Glutamatergic neuron (in vitro differentiated cells): ENCODE measurements around the gene PHLDB3. TPM values are rescaled to one million over a fixed set of nuclear protein-coding genes. Genes with fewer than 3 reads are reported as not detected.

ENCODE experiments used
- DNase-seq: peaks from one replicate; pipeline ENCODE4 v3.0.0; 2022
- H3K27ac Mint-ChIP-seq: one replicate; pipeline ENCODE4 v1.8.0; 2020; ENCODE audit warnings: mild to moderate bottlenecking, mixed read lengths, inconsistent platforms; ENCODE audit not compliant: unreplicated experiment
- H3K27me3 Mint-ChIP-seq: one replicate; pipeline ENCODE4 v1.8.0; 2020; ENCODE audit warnings: mild to moderate bottlenecking, moderate library complexity, mixed read lengths, inconsistent platforms; ENCODE audit not compliant: unreplicated experiment
- H3K36me3 Mint-ChIP-seq: one replicate; pipeline ENCODE4 v1.8.0; 2020; ENCODE audit warnings: mild to moderate bottlenecking, mixed read lengths, inconsistent platforms; ENCODE audit not compliant: unreplicated experiment
- H3K4me1 Mint-ChIP-seq: one replicate; pipeline ENCODE4 v1.8.0; 2020; ENCODE audit warnings: mild to moderate bottlenecking, low read depth, mixed read lengths, inconsistent platforms; ENCODE audit not compliant: unreplicated experiment
- H3K4me3 Mint-ChIP-seq: one replicate; pipeline ENCODE4 v1.8.0; 2020; ENCODE audit warnings: mild to moderate bottlenecking, mixed read lengths, inconsistent platforms; ENCODE audit not compliant: unreplicated experiment
- H3K9me3 Mint-ChIP-seq: one replicate; pipeline ENCODE4 v1.8.0; 2020; ENCODE audit warnings: mild to moderate bottlenecking, moderate library complexity, mixed read lengths, inconsistent platforms; ENCODE audit not compliant: unreplicated experiment
- total RNA-seq: library from RNA; stranded (reverse); fragmentation: NEBNext Ultra II Directional; extraction: Animal tissue kit (Norgen Biotek cat#: 25700); gene quantifications from one replicate; pipeline ENCODE4 v1.2.1, GENCODE V29; 2021; ENCODE audit not compliant: unreplicated experiment
- TF ChIP-seq, protein P1 (sequence below): fragments of 200-600 bp; sonication (generic); IDR thresholded peaks from one replicate; pipeline ENCODE4 v1.5.0; 2021; ENCODE audit not compliant: partially characterized antibody, unreplicated experiment

The PHLDB3 gene
- total RNA-seq, 1 donor from 2014 or later = 6.8 TPM

DNA sequence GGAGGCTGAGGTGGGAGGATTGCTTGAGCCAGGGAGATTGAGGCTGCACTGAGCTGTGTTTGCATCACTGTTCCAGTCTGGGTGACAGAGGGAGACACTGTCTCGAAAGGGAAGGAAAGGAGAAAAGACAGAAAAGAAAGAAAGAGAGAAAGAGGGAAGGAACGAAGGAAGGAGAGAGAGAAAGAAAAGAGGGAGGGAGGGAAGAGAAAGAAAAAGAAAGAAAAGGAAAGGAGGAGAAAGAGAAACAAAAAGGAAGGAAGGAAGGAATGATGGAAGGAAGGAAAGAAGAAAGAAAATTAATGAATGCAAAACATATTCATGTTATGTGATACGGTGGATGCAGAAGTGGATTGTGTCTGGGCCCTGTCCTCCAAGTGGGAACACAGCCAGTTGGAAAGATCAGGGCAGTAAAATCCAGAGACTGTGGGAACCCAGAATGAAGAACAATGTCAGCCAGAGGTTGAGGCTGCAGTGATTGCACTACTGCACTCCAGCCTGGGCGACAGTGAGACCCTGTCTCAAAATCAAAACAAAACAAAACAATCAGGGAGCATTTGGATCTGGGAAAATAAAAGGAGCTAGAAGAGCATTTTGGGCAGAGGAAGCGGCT, 6.2 kb downstream of the PHLDB3 start:
- no peak overlapping the region for H3K27ac Mint-ChIP-seq

DNA sequence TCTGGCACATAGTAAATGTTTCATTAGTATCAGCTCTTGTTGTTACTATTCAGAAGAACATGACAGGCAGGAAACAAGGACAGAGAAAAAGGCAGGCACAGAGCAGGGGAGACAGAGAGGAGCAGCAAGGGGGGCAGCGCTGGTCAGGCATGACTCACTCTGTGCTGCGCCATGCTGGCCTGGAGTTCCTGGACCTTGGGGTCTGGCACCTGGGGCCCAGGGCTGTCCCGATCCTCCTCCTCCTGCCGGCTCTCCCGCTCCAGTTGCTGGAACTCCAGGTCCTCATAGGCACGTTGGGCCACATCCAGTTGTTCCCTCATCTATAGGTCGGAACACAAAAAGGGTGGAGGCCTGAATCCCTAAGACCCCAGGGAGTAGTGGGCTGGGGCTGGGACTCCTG, 7.6 kb downstream of the PHLDB3 start:
- Mint-ChIP-seq H3K36me3 (peaks cover 10% of the 10 kb centered on the region), H3K4me1 (peaks cover 2% of the 10 kb centered on the region), H3K27ac (no peak overlapping the region), H3K4me3 (no peak overlapping the region), H3K9me3 (peaks cover 3% of the 10 kb centered on the region), H3K27me3 (peaks cover 7% of the 10 kb centered on the region)
- TF ChIP-seq, protein P1, sequence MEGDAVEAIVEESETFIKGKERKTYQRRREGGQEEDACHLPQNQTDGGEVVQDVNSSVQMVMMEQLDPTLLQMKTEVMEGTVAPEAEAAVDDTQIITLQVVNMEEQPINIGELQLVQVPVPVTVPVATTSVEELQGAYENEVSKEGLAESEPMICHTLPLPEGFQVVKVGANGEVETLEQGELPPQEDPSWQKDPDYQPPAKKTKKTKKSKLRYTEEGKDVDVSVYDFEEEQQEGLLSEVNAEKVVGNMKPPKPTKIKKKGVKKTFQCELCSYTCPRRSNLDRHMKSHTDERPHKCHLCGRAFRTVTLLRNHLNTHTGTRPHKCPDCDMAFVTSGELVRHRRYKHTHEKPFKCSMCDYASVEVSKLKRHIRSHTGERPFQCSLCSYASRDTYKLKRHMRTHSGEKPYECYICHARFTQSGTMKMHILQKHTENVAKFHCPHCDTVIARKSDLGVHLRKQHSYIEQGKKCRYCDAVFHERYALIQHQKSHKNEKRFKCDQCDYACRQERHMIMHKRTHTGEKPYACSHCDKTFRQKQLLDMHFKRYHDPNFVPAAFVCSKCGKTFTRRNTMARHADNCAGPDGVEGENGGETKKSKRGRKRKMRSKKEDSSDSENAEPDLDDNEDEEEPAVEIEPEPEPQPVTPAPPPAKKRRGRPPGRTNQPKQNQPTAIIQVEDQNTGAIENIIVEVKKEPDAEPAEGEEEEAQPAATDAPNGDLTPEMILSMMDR = no peak
- DNase-seq = no peak

More for the DNA sequence above, 6.2 kb downstream of the PHLDB3 start:
- peaks cover 3% of the 10 kb centered on the region for H3K9me3 Mint-ChIP-seq
- no peak overlapping the region for H3K4me3 Mint-ChIP-seq
- TF ChIP-seq, protein P1 = no peak
- peaks cover 10% of the 10 kb centered on the region for H3K36me3 Mint-ChIP-seq
- no peak for DNase-seq
- H3K4me1 Mint-ChIP-seq = peaks cover 2% of the 10 kb centered on the region
- peaks cover 10% of the 10 kb centered on the region for H3K27me3 Mint-ChIP-seq

DNA sequence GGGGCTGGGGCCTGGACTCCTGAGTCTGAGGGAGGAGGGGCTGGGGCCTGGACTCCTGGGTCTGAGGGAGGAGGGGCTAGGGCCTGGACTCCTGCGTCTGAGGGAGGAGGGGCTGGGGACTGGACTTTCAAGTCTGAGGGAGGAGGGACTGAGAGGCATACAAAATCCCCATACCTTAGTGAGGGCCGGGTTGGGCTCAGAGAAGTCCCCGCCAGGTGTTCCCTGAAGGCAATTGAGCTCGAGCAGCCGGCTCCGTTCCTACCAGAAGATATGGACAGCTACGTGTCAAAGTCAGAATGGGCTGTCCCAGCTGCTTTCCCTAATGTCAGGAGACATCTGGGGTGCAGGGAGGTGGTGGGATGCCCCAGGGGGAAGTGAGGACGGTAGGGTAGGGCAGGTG, 9.5 kb downstream of the PHLDB3 start:
- H3K4me3 Mint-ChIP-seq = no peak overlapping the region
- peaks cover 10% of the 10 kb centered on the region for H3K36me3 Mint-ChIP-seq
- no peak for DNase-seq
- no peaks in the 10 kb centered on the region for H3K4me1 Mint-ChIP-seq
- H3K27me3 Mint-ChIP-seq = peaks cover 7% of the 10 kb centered on the region
- H3K9me3 Mint-ChIP-seq = no peaks in the 10 kb centered on the region
- TF ChIP-seq, protein P1 = no peak
- H3K27ac Mint-ChIP-seq = no peak overlapping the region

DNA sequence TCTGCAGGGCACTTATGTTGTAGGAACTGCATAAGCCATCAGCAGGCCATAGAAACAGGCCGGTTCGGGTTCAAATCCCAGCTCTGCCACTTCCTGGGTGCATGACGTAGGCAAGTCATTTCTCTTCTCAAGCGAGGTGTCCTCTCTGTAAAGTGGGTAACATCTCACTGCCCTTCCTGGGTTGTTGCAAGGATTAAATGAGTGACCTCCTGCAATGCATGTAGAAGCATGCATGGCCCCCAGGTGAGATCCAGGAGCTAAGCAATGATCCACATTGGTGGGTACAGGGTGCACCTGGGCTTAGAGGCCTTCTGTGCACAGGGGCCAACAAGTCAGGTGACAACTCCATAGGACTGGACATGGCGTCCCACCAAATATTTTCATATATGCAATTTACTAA, 13.8 kb downstream of the PHLDB3 start:
- Mint-ChIP-seq H3K9me3 (peaks cover 1% of the 10 kb centered on the region), H3K27me3 (peaks cover 3% of the 10 kb centered on the region), H3K4me3 (no peak overlapping the region), H3K27ac (no peak overlapping the region), H3K36me3 (no peaks in the 10 kb centered on the region), H3K4me1 (no peaks in the 10 kb centered on the region)
- DNase-seq = no peak
- TF ChIP-seq, protein P1 = no peak

DNA sequence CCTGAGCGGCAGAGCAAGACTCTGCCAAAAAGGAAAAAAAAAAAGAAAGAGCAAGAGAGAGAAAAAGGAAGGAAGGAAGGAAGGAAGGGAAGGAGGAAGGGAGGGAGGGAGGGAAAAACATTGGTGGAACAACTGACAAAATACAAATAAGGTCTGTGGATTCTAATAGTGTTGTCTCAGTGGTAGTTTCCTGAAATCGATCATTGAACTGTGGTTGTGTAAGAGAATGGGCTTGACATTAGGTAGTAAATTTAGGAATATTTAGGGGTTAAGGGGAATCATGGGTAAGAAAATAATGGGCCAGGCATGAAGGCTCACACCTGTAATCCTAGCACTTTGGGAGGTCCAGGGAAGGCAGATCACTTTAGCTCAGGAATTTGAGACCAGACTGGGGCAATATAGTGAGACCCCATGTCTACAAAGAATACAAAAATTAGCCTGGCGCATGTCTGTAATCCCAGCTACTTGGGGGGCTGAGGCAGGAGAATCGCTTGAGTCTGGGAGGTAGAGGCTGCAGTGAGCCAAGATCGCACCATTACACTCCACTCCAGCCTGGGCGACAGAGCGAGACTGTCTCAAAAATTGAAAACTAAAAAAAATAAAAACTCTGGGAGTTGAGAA, 14.5 kb downstream of the PHLDB3 start:
- H3K36me3 Mint-ChIP-seq = no peaks in the 10 kb centered on the region
- H3K4me1 Mint-ChIP-seq = no peaks in the 10 kb centered on the region
- TF ChIP-seq, protein P1 = no peak
- no peak overlapping the region for H3K4me3 Mint-ChIP-seq
- DNase-seq = no peak
- peaks cover 3% of the 10 kb centered on the region for H3K27me3 Mint-ChIP-seq
- H3K9me3 Mint-ChIP-seq = peaks cover 1% of the 10 kb centered on the region
- H3K27ac Mint-ChIP-seq = no peak overlapping the region
